Duodenal mucosa (tissue), 2 donors: ENCODE measurements around the gene SPOCK3.
"Not testable (repeated sequence)": the region's sequence is repeated elsewhere in the genome, so short reads cannot be mapped to it uniquely, and the experiment has no call there.

Source experiments
- H3K27ac ChIP-seq: one replicate; pipeline ENCODE4 v1.7.0; 2013; ENCODE audit warnings: low read depth, low read length
- H3K27me3 ChIP-seq, 2 donors: one replicate each; pipeline ENCODE4 v1.7.0; 2013; ENCODE audit warnings: low read length in 2 of 2, control low read depth in 1 of 2; ENCODE audit not compliant: insufficient read depth in 2 of 2, control insufficient read depth in 1 of 2
- H3K36me3 ChIP-seq, 2 donors: one replicate each; pipeline ENCODE4 v1.7.0; 2013; ENCODE audit warnings: low read length in 2 of 2, control low read depth in 1 of 2; ENCODE audit not compliant: insufficient read depth in 2 of 2, control insufficient read depth in 1 of 2
- H3K4me1 ChIP-seq, 2 donors: one replicate each; pipeline ENCODE4 v1.7.0; 2013; ENCODE audit warnings: low read length in 2 of 2, control low read depth in 1 of 2; ENCODE audit not compliant: insufficient read depth in 2 of 2, control insufficient read depth in 1 of 2
- H3K4me3 ChIP-seq, 2 donors: one replicate each; pipeline ENCODE4 v1.7.0; 2013; ENCODE audit warnings: low read length in 2 of 2, low read depth in 1 of 2
- H3K9ac ChIP-seq, 2 donors: one replicate each; pipeline ENCODE4 v1.7.0; 2013; ENCODE audit warnings: low read length in 2 of 2, low read depth in 1 of 2
- H3K9me3 ChIP-seq, 2 donors: one replicate each; pipeline ENCODE4 v1.7.0; 2013; ENCODE audit warnings: low read length in 2 of 2, control low read depth in 1 of 2; ENCODE audit not compliant: control insufficient read depth in 1 of 2

The SPOCK3 gene

GRCh38 chr4:166816890-166817289 is 417.4 kb downstream of the SPOCK3 start:
- H3K27me3 ChIP-seq, result no peaks in the 10 kb centered on the region
- no peaks in the 10 kb centered on the region for H3K9me3 ChIP-seq
- peaks cover 0 to 4% of the 10 kb centered on the region in 2 donors for H3K4me1 ChIP-seq
- no peaks in the 10 kb centered on the region for H3K36me3 ChIP-seq
- no peak overlapping the region for H3K27ac ChIP-seq
- no peak overlapping the region for H3K9ac ChIP-seq
- no peak overlapping the region for H3K4me3 ChIP-seq

GRCh38 chr4:166808380-166808779 is 425.9 kb downstream of the SPOCK3 start:
- Histone ChIP-seq H3K27ac (no peak overlapping the region), H3K27me3 (no peaks in the 10 kb centered on the region)

GRCh38 chr4:166802346-166802745 is 431.9 kb downstream of the SPOCK3 start:
- Histone ChIP-seq H3K9me3 (peaks cover 0 to 2% of the 10 kb centered on the region in 2 donors), H3K9ac (no peak overlapping the region), H3K4me3 (no peak overlapping the region), H3K36me3 (no peaks in the 10 kb centered on the region), H3K27me3 (no peaks in the 10 kb centered on the region), H3K27ac (no peak overlapping the region), H3K4me1 (no peaks in the 10 kb centered on the region)

More at GRCh38 chr4:166808380-166808779, 425.9 kb downstream of the SPOCK3 start:
- no peaks in the 10 kb centered on the region for H3K36me3 ChIP-seq
- no peak overlapping the region for H3K4me3 ChIP-seq
- H3K9me3 ChIP-seq, result no peaks in the 10 kb centered on the region
- H3K4me1 ChIP-seq, result no peaks in the 10 kb centered on the region
- H3K9ac ChIP-seq, result no peak overlapping the region

- Histone ChIP-seq H3K9ac (no peak overlapping the region), H3K4me1 (no peaks in the 10 kb centered on the region), H3K4me3 (no peak overlapping the region), H3K9me3 (peaks cover 0 to 2% of the 10 kb centered on the region in 2 donors), H3K36me3 (no peaks in the 10 kb centered on the region), H3K27ac (no peak overlapping the region), H3K27me3 (no peaks in the 10 kb centered on the region)
Observed at GRCh38 chr4:166798126-166798525, 436.2 kb downstream of the SPOCK3 start.

- Histone ChIP-seq H3K4me3 (no peak overlapping the region), H3K9me3 (no peaks in the 10 kb centered on the region), H3K27ac (no peak overlapping the region), H3K36me3 (no peaks in the 10 kb centered on the region), H3K9ac (no peak overlapping the region), H3K4me1 (no peaks in the 10 kb centered on the region), H3K27me3 (no peaks in the 10 kb centered on the region)
Observed at GRCh38 chr4:166777760-166778159, 456.5 kb downstream of the SPOCK3 start.

GRCh38 chr4:166763018-166763417 is 471.3 kb downstream of the SPOCK3 start:
- H3K4me3 ChIP-seq, result no peak overlapping the region
- H3K27ac ChIP-seq, result no peak overlapping the region
- H3K36me3 ChIP-seq, result no peaks in the 10 kb centered on the region
- H3K9me3 ChIP-seq, result no peaks in the 10 kb centered on the region
- H3K4me1 ChIP-seq, result no peaks in the 10 kb centered on the region
- H3K9ac ChIP-seq, result no peak overlapping the region
- H3K27me3 ChIP-seq, result no peaks in the 10 kb centered on the region

GRCh38 chr4:166741742-166742141 is 492.6 kb downstream of the SPOCK3 start:
- H3K4me3 ChIP-seq, result no peak overlapping the region
- H3K4me1 ChIP-seq, result no peaks in the 10 kb centered on the region
- H3K9me3 ChIP-seq, result no peaks in the 10 kb centered on the region
- H3K27me3 ChIP-seq, result no peaks in the 10 kb centered on the region
- no peaks in the 10 kb centered on the region for H3K36me3 ChIP-seq
- no peak overlapping the region for H3K27ac ChIP-seq
- no peak overlapping the region for H3K9ac ChIP-seq

- not testable (repeated sequence) for H3K4me1 ChIP-seq, H3K27ac ChIP-seq, H3K4me3 ChIP-seq, H3K27me3 ChIP-seq, H3K9me3 ChIP-seq, H3K36me3 ChIP-seq, H3K9ac ChIP-seq
Observed at GRCh38 chr4:166739215-166739614, 495.1 kb downstream of the SPOCK3 start.

GRCh38 chr4:166737430-166737829 is 496.9 kb downstream of the SPOCK3 start:
- Histone ChIP-seq H3K9me3 (no peaks in the 10 kb centered on the region), H3K36me3 (no peaks in the 10 kb centered on the region), H3K27ac (no peak overlapping the region), H3K4me1 (no peaks in the 10 kb centered on the region), H3K27me3 (no peaks in the 10 kb centered on the region), H3K9ac (no peak overlapping the region), H3K4me3 (no peak overlapping the region)

- H3K27me3 ChIP-seq, result no peaks in the 10 kb centered on the region
- no peak overlapping the region for H3K4me3 ChIP-seq
- no peaks in the 10 kb centered on the region for H3K36me3 ChIP-seq
- H3K27ac ChIP-seq, result no peak overlapping the region
- H3K9ac ChIP-seq, result no peak overlapping the region
- H3K9me3 ChIP-seq, result no peaks in the 10 kb centered on the region
- no peaks in the 10 kb centered on the region for H3K4me1 ChIP-seq
Observed at GRCh38 chr4:166735553-166735952, 498.7 kb downstream of the SPOCK3 start.

- H3K27me3 ChIP-seq, result no peaks in the 10 kb centered on the region
- no peaks in the 10 kb centered on the region for H3K4me1 ChIP-seq
- H3K27ac ChIP-seq, result no peak overlapping the region
- no peaks in the 10 kb centered on the region for H3K9me3 ChIP-seq
- no peak overlapping the region for H3K9ac ChIP-seq
- no peaks in the 10 kb centered on the region for H3K36me3 ChIP-seq
- no peak overlapping the region for H3K4me3 ChIP-seq
Observed at GRCh38 chr4:166734797-166735196, 499.5 kb downstream of the SPOCK3 start.
